ENCODE measurements around the gene TRPM1.

The TRPM1 gene

DNA sequence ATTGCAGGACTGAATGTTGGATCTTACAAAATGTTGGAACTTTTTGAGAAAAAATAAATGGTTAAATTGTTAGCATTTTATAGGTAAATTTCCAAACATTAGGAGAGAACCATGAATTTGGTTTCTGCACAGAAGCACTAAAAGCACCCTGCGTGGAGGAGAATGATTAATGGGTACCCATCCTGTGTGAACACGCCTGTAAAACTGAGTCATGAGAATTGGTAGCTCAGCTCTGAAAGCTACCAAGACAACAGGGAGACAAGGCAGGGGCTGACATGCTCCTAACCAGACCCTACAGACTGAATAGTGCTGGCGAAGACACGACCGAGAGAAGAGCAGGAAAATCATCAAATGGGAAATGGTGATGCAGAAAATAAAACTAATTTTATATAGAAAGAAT, 77.7 kb downstream of the TRPM1 start:
- Histone ChIP-seq H3K4me3 (ENCODE audit: low read depth, low read length) (no peak overlapping the region), H3K4me1 (no peaks in the 10 kb centered on the region), H3K27me3 (peaks cover 52% of the 10 kb centered on the region), H3K9me3 (no peaks in the 10 kb centered on the region), H3K36me3 (no peaks in the 10 kb centered on the region)
- TF ChIP-seq CTCF (IDR thresholded peaks at IDR 0.05; ENCODE audit: low read depth, low read length): no peak
- no peak for DNase-seq

- H3K9me3 ChIP-seq: no peaks in the 10 kb centered on the region
- H3K4me3 ChIP-seq (ENCODE audit: low read depth, low read length): no peak overlapping the region
- TF ChIP-seq CTCF (IDR thresholded peaks at IDR 0.05; ENCODE audit: low read depth, low read length): no peak
- peaks cover 33% of the 10 kb centered on the region for H3K27me3 ChIP-seq
- H3K4me1 ChIP-seq: peaks cover 3% of the 10 kb centered on the region; the same call in 1 of the 2 replicates
- no peak for DNase-seq
- no peaks in the 10 kb centered on the region for H3K36me3 ChIP-seq
These were observed 80.4 kb downstream of the TRPM1 start for GRCh38 chr15:31021067-31021665.

GRCh38 chr15:31020542-31020941, 81.0 kb downstream of the TRPM1 start:
- DNase-seq: no peak

GRCh38 chr15:31019986-31020385, 81.5 kb downstream of the TRPM1 start:
- no peak for TF ChIP-seq CTCF (IDR thresholded peaks at IDR 0.05; ENCODE audit: low read depth, low read length)
- Histone ChIP-seq H3K4me1 (peaks cover 3% of the 10 kb centered on the region; the same call in 1 of the 2 replicates), H3K27me3 (peaks cover 23% of the 10 kb centered on the region), H3K4me3 (ENCODE audit: low read depth, low read length) (no peak overlapping the region), H3K36me3 (no peaks in the 10 kb centered on the region), H3K9me3 (no peaks in the 10 kb centered on the region)
- no peak for DNase-seq

More at GRCh38 chr15:31020542-31020941, 81.0 kb downstream of the TRPM1 start:
- no peak for TF ChIP-seq CTCF (IDR thresholded peaks at IDR 0.05; ENCODE audit: low read depth, low read length)
- peaks cover 27% of the 10 kb centered on the region for H3K27me3 ChIP-seq
- H3K4me3 ChIP-seq (ENCODE audit: low read depth, low read length): no peak overlapping the region
- no peaks in the 10 kb centered on the region for H3K9me3 ChIP-seq
- H3K4me1 ChIP-seq: peaks cover 3% of the 10 kb centered on the region; the same call in 1 of the 2 replicates
- no peaks in the 10 kb centered on the region for H3K36me3 ChIP-seq

DNA sequence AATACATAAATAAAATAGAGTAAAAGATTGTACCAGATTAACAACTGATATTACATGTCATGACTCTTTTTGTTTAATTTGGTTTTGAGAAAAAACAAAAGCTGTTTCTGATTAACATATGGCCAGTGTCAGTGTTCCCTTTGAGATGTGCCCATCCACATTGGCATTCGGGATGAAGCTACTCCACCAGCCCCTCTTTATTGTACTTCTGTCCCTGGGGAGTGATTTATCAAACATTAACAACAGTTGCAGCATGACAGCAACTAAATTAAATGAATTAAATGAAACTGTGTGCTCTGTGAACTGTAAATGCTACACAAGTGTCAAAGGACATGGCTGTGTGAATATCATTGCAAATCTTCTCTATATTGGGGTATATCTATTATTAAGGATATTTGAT, 84.2 kb downstream of the TRPM1 start:
- H3K27me3 ChIP-seq: peaks cover 15% of the 10 kb centered on the region
- no peaks in the 10 kb centered on the region for H3K9me3 ChIP-seq
- no peak for TF ChIP-seq CTCF (IDR thresholded peaks at IDR 0.05; ENCODE audit: low read depth, low read length)
- no peak overlapping the region for H3K4me3 ChIP-seq (ENCODE audit: low read depth, low read length)
- peaks cover 3% of the 10 kb centered on the region; the same call in 1 of the 2 replicates for H3K4me1 ChIP-seq
- no peaks in the 10 kb centered on the region for H3K36me3 ChIP-seq
- no peak for DNase-seq

DNA sequence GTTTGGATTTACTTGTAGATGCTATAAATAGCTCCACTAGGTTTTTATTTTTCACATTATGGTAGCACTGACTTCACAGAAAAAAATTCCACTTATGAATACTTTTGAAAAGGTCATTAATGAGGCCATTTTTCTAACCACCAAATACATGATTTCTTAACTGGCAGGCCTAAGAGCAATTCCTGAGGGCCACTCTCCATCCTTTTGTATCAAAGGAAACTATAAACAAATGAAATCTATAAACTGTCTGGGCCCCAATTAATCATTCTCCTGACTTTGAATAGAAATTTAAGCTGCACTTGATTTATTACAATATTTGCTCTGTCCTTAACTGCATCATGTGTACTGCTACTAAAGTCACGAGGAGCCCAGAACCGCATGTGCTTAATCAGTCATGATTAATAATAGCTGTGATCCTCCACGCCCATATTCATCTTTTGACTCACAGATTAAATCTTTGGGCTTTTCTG, 85.0 kb downstream of the TRPM1 start:
- no peaks in the 10 kb centered on the region for H3K36me3 ChIP-seq
- DNase-seq: no peak
- no peak overlapping the region for H3K4me3 ChIP-seq (ENCODE audit: low read depth, low read length)
- TF ChIP-seq CTCF (IDR thresholded peaks at IDR 0.05; ENCODE audit: low read depth, low read length): no peak
- H3K27me3 ChIP-seq: peaks cover 15% of the 10 kb centered on the region
- peaks cover 3% of the 10 kb centered on the region; the same call in 1 of the 2 replicates for H3K4me1 ChIP-seq
- no peaks in the 10 kb centered on the region for H3K9me3 ChIP-seq
